ENCODE data around the gene CHST9. TPM values are rescaled to one million over a fixed set of nuclear protein-coding genes. Genes with fewer than 3 reads are reported as not detected.

CHST9 gene
- total and polyA plus RNA-seq, 10 of the 15 experiments (the other 5 are each of a cell fraction or from before 2014, with no cell fraction given): 0.34 TPM; not detected in 9

DNA sequence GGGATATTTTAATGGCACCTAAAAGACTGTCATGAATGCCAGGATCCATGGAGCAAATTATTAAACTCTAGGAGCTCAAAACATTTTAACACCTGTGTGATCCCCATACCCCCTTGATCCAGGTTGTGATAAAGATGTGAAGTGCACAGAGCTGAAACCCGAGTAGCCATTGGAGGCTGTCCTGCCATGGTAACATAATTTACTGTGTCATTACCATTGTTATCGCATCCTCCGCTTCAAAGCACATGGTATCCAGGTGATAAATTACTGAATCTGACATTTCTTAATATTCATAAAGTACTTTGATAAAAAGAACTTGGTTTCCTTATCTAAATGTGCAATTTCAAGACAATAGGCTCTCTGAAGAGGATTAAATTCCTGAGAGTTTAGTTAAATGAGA is 109.3 kb downstream of the CHST9 start (continued):
- TF ChIP-seq, protein P1, sequence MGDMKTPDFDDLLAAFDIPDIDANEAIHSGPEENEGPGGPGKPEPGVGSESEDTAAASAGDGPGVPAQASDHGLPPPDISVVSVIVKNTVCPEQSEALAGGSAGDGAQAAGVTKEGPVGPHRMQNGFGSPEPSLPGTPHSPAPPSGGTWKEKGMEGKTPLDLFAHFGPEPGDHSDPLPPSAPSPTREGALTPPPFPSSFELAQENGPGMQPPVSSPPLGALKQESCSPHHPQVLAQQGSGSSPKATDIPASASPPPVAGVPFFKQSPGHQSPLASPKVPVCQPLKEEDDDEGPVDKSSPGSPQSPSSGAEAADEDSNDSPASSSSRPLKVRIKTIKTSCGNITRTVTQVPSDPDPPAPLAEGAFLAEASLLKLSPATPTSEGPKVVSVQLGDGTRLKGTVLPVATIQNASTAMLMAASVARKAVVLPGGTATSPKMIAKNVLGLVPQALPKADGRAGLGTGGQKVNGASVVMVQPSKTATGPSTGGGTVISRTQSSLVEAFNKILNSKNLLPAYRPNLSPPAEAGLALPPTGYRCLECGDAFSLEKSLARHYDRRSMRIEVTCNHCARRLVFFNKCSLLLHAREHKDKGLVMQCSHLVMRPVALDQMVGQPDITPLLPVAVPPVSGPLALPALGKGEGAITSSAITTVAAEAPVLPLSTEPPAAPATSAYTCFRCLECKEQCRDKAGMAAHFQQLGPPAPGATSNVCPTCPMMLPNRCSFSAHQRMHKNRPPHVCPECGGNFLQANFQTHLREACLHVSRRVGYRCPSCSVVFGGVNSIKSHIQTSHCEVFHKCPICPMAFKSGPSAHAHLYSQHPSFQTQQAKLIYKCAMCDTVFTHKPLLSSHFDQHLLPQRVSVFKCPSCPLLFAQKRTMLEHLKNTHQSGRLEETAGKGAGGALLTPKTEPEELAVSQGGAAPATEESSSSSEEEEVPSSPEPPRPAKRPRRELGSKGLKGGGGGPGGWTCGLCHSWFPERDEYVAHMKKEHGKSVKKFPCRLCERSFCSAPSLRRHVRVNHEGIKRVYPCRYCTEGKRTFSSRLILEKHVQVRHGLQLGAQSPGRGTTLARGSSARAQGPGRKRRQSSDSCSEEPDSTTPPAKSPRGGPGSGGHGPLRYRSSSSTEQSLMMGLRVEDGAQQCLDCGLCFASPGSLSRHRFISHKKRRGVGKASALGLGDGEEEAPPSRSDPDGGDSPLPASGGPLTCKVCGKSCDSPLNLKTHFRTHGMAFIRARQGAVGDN (IDR thresholded peaks at IDR 0.05): no peak
- no peak for TF ChIP-seq CEBPB (IDR thresholded peaks at IDR 0.05; ENCODE audit: borderline replicate concordance in 1 of 2, low read depth in 2 of 2, low read length in 2 of 2)
- no peak for TF ChIP-seq RAD21 (IDR thresholded peaks at IDR 0.05; ENCODE audit: insufficient read depth, low read depth, low read length)
- TF ChIP-seq, protein P2, sequence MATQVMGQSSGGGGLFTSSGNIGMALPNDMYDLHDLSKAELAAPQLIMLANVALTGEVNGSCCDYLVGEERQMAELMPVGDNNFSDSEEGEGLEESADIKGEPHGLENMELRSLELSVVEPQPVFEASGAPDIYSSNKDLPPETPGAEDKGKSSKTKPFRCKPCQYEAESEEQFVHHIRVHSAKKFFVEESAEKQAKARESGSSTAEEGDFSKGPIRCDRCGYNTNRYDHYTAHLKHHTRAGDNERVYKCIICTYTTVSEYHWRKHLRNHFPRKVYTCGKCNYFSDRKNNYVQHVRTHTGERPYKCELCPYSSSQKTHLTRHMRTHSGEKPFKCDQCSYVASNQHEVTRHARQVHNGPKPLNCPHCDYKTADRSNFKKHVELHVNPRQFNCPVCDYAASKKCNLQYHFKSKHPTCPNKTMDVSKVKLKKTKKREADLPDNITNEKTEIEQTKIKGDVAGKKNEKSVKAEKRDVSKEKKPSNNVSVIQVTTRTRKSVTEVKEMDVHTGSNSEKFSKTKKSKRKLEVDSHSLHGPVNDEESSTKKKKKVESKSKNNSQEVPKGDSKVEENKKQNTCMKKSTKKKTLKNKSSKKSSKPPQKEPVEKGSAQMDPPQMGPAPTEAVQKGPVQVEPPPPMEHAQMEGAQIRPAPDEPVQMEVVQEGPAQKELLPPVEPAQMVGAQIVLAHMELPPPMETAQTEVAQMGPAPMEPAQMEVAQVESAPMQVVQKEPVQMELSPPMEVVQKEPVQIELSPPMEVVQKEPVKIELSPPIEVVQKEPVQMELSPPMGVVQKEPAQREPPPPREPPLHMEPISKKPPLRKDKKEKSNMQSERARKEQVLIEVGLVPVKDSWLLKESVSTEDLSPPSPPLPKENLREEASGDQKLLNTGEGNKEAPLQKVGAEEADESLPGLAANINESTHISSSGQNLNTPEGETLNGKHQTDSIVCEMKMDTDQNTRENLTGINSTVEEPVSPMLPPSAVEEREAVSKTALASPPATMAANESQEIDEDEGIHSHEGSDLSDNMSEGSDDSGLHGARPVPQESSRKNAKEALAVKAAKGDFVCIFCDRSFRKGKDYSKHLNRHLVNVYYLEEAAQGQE (IDR thresholded peaks at IDR 0.05; ENCODE audit: low read depth, low read length): no peak
- TF ChIP-seq, protein P3, sequence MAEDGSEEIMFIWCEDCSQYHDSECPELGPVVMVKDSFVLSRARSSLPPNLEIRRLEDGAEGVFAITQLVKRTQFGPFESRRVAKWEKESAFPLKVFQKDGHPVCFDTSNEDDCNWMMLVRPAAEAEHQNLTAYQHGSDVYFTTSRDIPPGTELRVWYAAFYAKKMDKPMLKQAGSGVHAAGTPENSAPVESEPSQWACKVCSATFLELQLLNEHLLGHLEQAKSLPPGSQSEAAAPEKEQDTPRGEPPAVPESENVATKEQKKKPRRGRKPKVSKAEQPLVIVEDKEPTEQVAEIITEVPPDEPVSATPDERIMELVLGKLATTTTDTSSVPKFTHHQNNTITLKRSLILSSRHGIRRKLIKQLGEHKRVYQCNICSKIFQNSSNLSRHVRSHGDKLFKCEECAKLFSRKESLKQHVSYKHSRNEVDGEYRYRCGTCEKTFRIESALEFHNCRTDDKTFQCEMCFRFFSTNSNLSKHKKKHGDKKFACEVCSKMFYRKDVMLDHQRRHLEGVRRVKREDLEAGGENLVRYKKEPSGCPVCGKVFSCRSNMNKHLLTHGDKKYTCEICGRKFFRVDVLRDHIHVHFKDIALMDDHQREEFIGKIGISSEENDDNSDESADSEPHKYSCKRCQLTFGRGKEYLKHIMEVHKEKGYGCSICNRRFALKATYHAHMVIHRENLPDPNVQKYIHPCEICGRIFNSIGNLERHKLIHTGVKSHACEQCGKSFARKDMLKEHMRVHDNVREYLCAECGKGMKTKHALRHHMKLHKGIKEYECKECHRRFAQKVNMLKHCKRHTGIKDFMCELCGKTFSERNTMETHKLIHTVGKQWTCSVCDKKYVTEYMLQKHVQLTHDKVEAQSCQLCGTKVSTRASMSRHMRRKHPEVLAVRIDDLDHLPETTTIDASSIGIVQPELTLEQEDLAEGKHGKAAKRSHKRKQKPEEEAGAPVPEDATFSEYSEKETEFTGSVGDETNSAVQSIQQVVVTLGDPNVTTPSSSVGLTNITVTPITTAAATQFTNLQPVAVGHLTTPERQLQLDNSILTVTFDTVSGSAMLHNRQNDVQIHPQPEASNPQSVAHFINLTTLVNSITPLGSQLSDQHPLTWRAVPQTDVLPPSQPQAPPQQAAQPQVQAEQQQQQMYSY (CRISPR knock-in tag; IDR thresholded peaks at IDR 0.05): no peak

Measured in GM12878 (cell line).